Liver (tissue), 9 donors: ENCODE results near the gene TLK2. TPM values are rescaled to one million over a fixed set of nuclear protein-coding genes. Genes with fewer than 3 reads are reported as not detected.

ENCODE experiments used
- DNase-seq: peaks from one replicate; pipeline ENCODE4 v3.0.0-alpha.2; 2017; ENCODE audit warnings: low spot score
- H3K27ac ChIP-seq, 2 donors: one replicate each; pipeline ENCODE4 v1.7.0; 2013; ENCODE audit warnings: inconsistent platforms in 2 of 2, low read length in 2 of 2, control low read depth in 1 of 2, low read depth in 1 of 2, mild to moderate bottlenecking in 1 of 2
- H3K27me3 ChIP-seq, 4 donors: one replicate each; pipeline versions ENCODE4 v1.6.1 to v1.7.0; 2013; ENCODE audit warnings: low read length in 3 of 4, inconsistent platforms in 1 of 4, mild to moderate bottlenecking in 1 of 4, moderate library complexity in 1 of 4; ENCODE audit not compliant: control insufficient read depth in 4 of 4, insufficient read depth in 4 of 4
- H3K36me3 ChIP-seq, 4 donors: one replicate each; pipeline versions ENCODE4 v1.6.1 to v1.7.0; 2013; ENCODE audit warnings: low read length in 3 of 4, mild to moderate bottlenecking in 3 of 4, low read depth in 1 of 4, moderate library complexity in 1 of 4; ENCODE audit not compliant: control insufficient read depth in 4 of 4, insufficient read depth in 3 of 4
- H3K4me1 ChIP-seq, 4 donors: one replicate each; pipeline versions ENCODE4 v1.6.1 to v1.7.0; 2013; ENCODE audit warnings: low read length in 3 of 4, mild to moderate bottlenecking in 3 of 4, moderate library complexity in 1 of 4; ENCODE audit not compliant: control insufficient read depth in 4 of 4, insufficient read depth in 4 of 4
- H3K4me3 ChIP-seq, 3 donors: one replicate each; pipeline versions ENCODE4 v1.6.1 to v1.7.0; 2013; ENCODE audit warnings: low read length in 3 of 3, control low read depth in 1 of 3, low read depth in 1 of 3, mild to moderate bottlenecking in 1 of 3
- H3K9ac ChIP-seq, 2 donors: one replicate each; pipeline ENCODE4 v1.7.0; 2013; ENCODE audit warnings: low read length in 2 of 2, mild to moderate bottlenecking in 2 of 2, moderate library complexity in 2 of 2, control low read depth in 1 of 2, low read depth in 1 of 2
- H3K9me3 ChIP-seq, 4 donors: one replicate each; pipeline versions ENCODE4 v1.6.1 to v1.7.0; 2013; ENCODE audit warnings: low read length in 3 of 4; ENCODE audit not compliant: control insufficient read depth in 4 of 4
- FOXA1 ChIP-seq: IDR thresholded peaks from 2 replicates; pipeline ENCODE4 v1.6.1; 2016; ENCODE audit warnings: antibody characterized with exemption
- FOXA2 ChIP-seq: IDR thresholded peaks from 2 replicates; pipeline ENCODE4 v1.6.1; 2016; ENCODE audit warnings: antibody characterized with exemption
- GABPA ChIP-seq, 2 donors: IDR thresholded peaks in 1 of 2; conservative IDR thresholded peaks in 1 of 2; 2 replicates each; pipeline ENCODE4 v1.6.1; 2016; ENCODE audit warnings: antibody characterized with exemption in 2 of 2, mild to moderate bottlenecking in 1 of 2, moderate library complexity in 1 of 2
- HNF4A ChIP-seq, 2 donors: conservative IDR thresholded peaks; 2 replicates each; pipeline ENCODE4 v1.6.1; 2016; ENCODE audit warnings: antibody characterized with exemption in 2 of 2, mild to moderate bottlenecking in 2 of 2
- JUND ChIP-seq, 2 donors: IDR thresholded peaks; 2 replicates each; pipeline ENCODE4 v1.6.1; 2016; ENCODE audit warnings: antibody characterized with exemption in 2 of 2
- MAX ChIP-seq: IDR thresholded peaks from 2 replicates; pipeline ENCODE4 v1.6.1; 2016; ENCODE audit warnings: antibody characterized with exemption
- NR2F2 ChIP-seq: IDR thresholded peaks from 2 replicates; pipeline ENCODE4 v1.6.1; 2016; ENCODE audit warnings: antibody characterized with exemption
- RAD21 ChIP-seq, 2 donors: IDR thresholded peaks; 2 replicates each; pipeline ENCODE4 v1.6.1; 2016; ENCODE audit warnings: antibody characterized with exemption in 2 of 2, mild to moderate bottlenecking in 2 of 2
- SP1 ChIP-seq: IDR thresholded peaks from 2 replicates; pipeline ENCODE4 v1.6.1; 2018; ENCODE audit warnings: antibody characterized with exemption, mild to moderate bottlenecking
- YY1 ChIP-seq: IDR thresholded peaks from 2 replicates; pipeline ENCODE4 v1.6.1; 2016; ENCODE audit warnings: antibody characterized with exemption, mild to moderate bottlenecking
- WGBS: extraction: QIAGEN DNeasy Blood & Tissue Kit; methylation state at CpG from one replicate; pipeline ENCODE4 v1.1.7; 2013; 5-methylcytosine and 5-hydroxymethylcytosine counted together
- polyA plus RNA-seq, 2 donors: library from polyadenylated mRNA; stranded (reverse) in 1 of 2; unstranded in 1 of 2; fragments of 200-250 nt in 1 of 2; fragments of >200 nt in 1 of 2; fragmentation: Nextera tagmentation in 1 of 2; extraction: Ambion mirVana in 1 of 2; gene quantifications; one replicate each; pipeline versions ENCODE4 v1.2.1 to v1.2.3, GENCODE V29; 2013 to 2015
- total RNA-seq, 2 donors: library from RNA; depleted of rRNA; stranded (reverse); fragments of >200 nt; gene quantifications; one replicate each; pipeline ENCODE4 v1.2.3, GENCODE V29; 2014
- TF ChIP-seq, protein P1 (sequence below): IDR thresholded peaks from 2 replicates; pipeline ENCODE4 v1.6.1; 2016; ENCODE audit warnings: antibody characterized with exemption
- TF ChIP-seq, protein P2 (sequence below): IDR thresholded peaks from 2 replicates; pipeline ENCODE4 v1.6.1; 2016; ENCODE audit warnings: antibody characterized with exemption, mild to moderate bottlenecking
- donor health status: healthy.
- donor health status: healthy.
- donor health status: healthy.
- donor health status: healthy.
- donor health status: healthy.

TLK2 gene
- total and polyA plus RNA-seq, 4 donors = 4.2 to 25.8 (median 14.8) TPM

DNA sequence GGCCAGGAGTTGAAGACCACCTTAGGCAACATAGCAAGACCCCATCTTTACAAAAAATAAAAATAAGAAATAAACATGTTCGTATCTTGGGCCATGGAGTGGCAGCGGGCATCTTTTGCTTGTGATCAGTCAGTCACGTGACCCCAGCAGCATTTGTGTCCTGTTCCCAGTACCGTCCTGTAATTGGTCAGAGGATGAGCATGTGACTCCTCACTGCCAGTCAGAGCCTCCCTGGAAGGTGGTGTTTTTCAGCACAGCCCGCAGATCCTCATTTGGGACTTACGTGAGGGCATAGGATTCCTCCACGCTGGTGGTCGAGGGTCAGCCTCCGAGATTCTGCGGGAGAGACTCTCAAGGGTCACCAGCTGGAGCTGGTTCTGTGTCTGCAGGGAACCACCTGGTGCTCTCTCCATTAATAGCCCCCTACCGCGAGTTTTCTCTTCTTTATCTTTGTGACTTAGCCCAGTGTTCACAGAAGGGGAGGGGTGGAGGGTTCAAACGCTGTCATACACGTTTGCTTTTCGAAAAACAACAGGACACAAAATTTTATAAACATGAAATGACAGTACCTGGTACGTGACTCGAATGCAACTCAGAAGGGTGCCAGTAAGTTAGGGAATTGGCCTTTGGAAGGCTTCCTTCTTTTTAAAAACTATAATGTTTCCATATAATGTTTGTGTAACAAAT, 166.0 kb downstream of the TLK2 start:
- no peak for DNase-seq
- Histone ChIP-seq H3K27ac (no peak overlapping the region), H3K9me3 (no peaks in the 10 kb centered on the region), H3K27me3 (no peaks in the 10 kb centered on the region), H3K36me3 (no peaks in the 10 kb centered on the region), H3K4me1 (no peaks in the 10 kb centered on the region), H3K9ac (no peak overlapping the region), H3K4me3 (no peak overlapping the region)
- no peak for TF ChIP-seq SP1
- no peak for TF ChIP-seq GABPA (IDR thresholded peaks at IDR 0.05 in 1 of 2, conservative IDR thresholded peaks at IDR 0.05 in 1 of 2)
- TF ChIP-seq MAX = no peak
- 80% methylated on average over 17 of the region's 17 CpGs for WGBS

DNA sequence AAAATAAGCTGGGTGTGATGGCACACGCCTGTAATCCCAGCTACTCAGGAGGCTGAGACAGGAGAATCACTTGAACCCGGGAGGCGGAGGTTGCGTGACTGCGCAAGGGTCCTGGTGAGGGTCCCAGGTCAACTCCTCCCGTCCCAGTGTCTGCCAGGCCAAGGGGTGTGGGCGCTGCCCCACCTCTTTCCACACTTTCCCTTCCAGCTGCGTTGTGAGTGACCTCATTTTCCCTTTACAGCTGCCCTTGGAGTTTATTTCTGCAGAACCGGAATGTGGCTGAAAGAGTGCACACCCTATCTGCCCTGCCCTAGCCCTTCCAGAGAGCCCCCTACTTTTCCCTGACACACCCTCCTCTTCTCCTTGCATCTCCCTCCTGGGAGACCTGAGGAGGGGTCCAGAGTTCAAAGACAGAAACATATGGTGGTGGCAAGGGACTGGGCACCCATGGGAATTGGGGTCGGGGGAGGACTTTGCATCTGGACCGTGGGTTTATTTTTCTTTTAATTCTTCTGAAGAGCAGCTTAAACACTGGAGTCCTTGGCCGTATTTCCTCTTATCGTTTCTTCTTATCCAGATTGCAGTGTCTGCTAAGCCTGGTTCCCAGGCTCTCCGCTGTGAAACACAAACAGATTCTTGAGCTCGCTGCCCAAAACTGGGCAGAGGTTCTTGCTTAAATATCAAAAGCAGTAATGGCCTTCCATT, 169.8 kb downstream of the TLK2 start:
- Histone ChIP-seq H3K27ac (no peak overlapping the region), H3K27me3 (no peaks in the 10 kb centered on the region), H3K4me1 (peaks cover 0 to 11% (median 3%) of the 10 kb centered on the region in 4 donors), H3K9me3 (no peaks in the 10 kb centered on the region), H3K4me3 (no peak overlapping the region), H3K9ac (no peak overlapping the region), H3K36me3 (no peaks in the 10 kb centered on the region)
- DNase-seq = no peak
- WGBS = 67% methylated on average over 15 of the region's 15 CpGs
- TF ChIP-seq FOXA1 = no peak
- TF ChIP-seq HNF4A (conservative IDR thresholded peaks at IDR 0.05) = no peak
- no peak for TF ChIP-seq RAD21 (IDR thresholded peaks at IDR 0.05)
- TF ChIP-seq YY1 = no peak
- TF ChIP-seq, protein P1, sequence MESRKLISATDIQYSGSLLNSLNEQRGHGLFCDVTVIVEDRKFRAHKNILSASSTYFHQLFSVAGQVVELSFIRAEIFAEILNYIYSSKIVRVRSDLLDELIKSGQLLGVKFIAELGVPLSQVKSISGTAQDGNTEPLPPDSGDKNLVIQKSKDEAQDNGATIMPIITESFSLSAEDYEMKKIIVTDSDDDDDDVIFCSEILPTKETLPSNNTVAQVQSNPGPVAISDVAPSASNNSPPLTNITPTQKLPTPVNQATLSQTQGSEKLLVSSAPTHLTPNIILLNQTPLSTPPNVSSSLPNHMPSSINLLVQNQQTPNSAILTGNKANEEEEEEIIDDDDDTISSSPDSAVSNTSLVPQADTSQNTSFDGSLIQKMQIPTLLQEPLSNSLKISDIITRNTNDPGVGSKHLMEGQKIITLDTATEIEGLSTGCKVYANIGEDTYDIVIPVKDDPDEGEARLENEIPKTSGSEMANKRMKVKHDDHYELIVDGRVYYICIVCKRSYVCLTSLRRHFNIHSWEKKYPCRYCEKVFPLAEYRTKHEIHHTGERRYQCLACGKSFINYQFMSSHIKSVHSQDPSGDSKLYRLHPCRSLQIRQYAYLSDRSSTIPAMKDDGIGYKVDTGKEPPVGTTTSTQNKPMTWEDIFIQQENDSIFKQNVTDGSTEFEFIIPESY = no peak
- TF ChIP-seq JUND (IDR thresholded peaks at IDR 0.05) = no peak
- no peak for TF ChIP-seq SP1
- no peak for TF ChIP-seq FOXA2
- no peak for TF ChIP-seq MAX
- TF ChIP-seq, protein P2, sequence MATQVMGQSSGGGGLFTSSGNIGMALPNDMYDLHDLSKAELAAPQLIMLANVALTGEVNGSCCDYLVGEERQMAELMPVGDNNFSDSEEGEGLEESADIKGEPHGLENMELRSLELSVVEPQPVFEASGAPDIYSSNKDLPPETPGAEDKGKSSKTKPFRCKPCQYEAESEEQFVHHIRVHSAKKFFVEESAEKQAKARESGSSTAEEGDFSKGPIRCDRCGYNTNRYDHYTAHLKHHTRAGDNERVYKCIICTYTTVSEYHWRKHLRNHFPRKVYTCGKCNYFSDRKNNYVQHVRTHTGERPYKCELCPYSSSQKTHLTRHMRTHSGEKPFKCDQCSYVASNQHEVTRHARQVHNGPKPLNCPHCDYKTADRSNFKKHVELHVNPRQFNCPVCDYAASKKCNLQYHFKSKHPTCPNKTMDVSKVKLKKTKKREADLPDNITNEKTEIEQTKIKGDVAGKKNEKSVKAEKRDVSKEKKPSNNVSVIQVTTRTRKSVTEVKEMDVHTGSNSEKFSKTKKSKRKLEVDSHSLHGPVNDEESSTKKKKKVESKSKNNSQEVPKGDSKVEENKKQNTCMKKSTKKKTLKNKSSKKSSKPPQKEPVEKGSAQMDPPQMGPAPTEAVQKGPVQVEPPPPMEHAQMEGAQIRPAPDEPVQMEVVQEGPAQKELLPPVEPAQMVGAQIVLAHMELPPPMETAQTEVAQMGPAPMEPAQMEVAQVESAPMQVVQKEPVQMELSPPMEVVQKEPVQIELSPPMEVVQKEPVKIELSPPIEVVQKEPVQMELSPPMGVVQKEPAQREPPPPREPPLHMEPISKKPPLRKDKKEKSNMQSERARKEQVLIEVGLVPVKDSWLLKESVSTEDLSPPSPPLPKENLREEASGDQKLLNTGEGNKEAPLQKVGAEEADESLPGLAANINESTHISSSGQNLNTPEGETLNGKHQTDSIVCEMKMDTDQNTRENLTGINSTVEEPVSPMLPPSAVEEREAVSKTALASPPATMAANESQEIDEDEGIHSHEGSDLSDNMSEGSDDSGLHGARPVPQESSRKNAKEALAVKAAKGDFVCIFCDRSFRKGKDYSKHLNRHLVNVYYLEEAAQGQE = no peak
- TF ChIP-seq NR2F2 = no peak
- TF ChIP-seq GABPA (IDR thresholded peaks at IDR 0.05 in 1 of 2, conservative IDR thresholded peaks at IDR 0.05 in 1 of 2) = no peak
